GM21360 (cell line): Measurements from ENCODE around the gene AKAP13.
"Not testable (repeated sequence)": the region's sequence is repeated elsewhere in the genome, so short reads cannot be mapped to it uniquely, and the experiment has no call there.

Source experiments
- ATAC-seq: cut with Tn5 transposase; IDR thresholded peaks from one replicate; pipeline ENCODE4 v1.9.1; 2021; ENCODE audit warnings: mild to moderate bottlenecking, moderate library complexity; ENCODE audit not compliant: unreplicated experiment

Gene AKAP13

DNA sequence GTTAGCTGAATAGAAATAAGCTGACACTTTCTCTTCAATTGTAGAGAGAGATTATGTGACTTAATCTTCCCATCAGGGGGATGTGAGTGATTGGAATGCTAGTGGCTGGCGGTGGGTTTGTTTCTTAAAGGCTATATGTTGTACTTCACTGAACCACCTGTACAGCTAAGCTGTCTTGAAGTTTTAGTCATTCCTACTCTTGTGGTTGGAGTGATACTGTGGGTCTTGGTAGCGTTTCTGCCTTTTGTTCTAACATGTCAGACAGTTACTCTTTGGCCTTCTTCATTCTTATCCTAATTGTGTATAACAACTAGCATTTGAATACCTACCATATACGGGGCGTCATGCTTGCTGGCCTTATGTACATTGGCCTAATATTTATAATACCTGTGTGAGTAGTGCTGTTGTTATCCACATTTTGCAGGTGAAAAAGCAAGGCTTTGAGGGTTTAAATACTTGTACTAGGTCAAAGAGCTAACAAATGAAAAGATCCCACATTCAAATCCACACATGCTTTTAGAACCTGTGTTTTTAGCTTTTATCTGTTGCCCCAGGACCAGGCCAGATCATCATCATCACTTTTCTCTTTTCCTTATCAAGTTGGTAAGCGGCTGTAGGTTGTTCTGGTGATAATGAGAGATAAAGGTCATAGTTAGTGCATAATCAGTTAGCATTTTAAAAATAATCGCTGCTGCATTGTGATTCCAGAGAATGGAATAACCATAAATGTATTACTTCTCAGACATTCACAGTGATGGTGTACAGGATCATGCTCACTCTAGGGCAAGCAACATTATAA lies 50.2 kb downstream of the AKAP13 start:
- ATAC-seq: peak; percentile 96

DNA sequence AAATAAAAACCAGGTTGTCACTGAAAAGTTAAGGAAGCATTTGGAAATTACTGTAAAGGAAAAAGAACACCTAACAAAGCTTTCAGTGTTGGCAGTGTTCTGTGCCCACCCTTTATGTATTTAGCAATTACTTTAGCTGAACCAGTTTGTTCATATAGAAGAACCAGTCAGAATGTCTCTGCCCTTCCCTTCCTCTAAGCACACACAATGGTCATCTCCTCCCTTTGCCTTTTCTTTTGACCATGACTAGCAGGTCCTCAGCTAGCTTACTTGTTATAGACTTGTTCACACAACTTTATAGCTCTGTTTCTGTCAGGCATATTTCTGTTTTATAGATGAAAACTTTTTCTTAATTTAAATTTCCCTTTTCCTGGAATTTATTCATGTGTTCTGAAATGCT lies 59.6 kb downstream of the AKAP13 start:
- ATAC-seq: no peak

- ATAC-seq: peak; percentile 53
Observed at GRCh38 chr15:85440451-85440850, 60.0 kb downstream of the AKAP13 start.

GRCh38 chr15:85441854-85442253 lies 61.5 kb downstream of the AKAP13 start:
- not testable (repeated sequence) for ATAC-seq

DNA sequence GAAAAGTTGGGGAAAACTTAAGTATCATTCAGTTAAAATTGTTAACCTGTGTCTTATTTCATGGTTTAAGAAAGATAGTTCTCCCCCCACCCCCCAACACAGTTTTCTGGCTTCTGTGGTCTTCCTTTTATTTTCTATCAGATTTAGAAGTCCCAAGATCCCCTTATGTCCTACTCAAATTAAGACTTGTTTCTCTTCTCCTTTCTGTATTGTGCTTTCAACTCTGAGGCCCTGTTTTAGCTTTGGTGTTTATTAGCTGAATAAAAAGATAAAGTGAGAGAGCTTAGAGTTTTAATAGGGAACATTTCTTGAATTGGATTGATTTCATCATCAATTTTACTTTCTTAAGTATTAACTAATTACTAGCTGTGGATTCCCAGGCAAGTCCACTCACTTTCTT lies 62.6 kb downstream of the AKAP13 start:
- ATAC-seq: peak; percentile 48

GRCh38 chr15:85443593-85444087 lies 63.2 kb downstream of the AKAP13 start:
- peak; percentile 60 for ATAC-seq

DNA sequence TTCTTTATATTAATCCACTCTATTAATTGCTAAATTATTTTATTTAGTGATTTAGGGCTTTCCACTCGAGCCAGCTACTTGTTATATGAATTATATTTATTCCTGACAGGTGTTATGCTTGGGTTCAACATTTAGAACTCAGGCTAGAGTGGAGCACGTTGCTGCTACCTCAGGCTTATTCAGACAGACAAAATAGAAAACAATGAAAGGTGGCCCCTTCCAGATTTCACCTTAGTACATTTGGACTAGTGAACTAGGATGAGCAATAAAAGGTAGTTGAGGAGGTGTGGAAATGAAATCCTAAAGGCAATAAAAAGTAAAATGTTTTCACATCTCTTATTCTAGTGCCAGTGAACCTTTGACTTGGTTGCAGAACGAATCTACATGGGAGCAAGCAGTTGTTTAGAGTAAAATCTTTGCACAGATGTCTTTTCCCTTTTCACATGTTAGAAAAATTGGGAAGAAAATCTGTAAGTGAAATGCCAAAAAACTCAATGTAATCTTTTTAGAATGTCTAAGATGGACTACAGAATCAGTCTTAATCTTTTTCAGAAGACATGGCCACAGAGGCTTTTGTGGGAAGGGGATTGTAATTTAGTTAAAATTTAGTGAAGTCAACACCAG lies 63.8 kb downstream of the AKAP13 start:
- ATAC-seq: no peak

DNA sequence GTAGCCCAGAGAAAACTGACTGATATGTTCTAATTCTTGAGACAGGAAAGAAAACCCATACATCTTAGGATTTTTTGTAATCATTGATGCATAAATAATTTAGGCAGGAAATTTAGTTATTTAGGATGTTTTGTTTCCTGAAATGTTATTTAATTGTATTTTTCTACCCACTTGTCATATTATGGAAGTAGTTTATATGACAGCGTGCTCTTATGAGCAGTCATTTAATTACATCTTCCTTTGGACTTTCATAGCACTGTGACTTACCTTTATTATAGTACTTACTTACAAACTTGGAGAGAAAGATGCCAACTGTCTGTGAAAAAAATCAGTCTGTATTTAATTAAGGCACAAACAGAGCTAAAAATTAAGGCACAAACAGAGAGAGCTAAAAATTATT lies 65.0 kb downstream of the AKAP13 start:
- no peak for ATAC-seq

DNA sequence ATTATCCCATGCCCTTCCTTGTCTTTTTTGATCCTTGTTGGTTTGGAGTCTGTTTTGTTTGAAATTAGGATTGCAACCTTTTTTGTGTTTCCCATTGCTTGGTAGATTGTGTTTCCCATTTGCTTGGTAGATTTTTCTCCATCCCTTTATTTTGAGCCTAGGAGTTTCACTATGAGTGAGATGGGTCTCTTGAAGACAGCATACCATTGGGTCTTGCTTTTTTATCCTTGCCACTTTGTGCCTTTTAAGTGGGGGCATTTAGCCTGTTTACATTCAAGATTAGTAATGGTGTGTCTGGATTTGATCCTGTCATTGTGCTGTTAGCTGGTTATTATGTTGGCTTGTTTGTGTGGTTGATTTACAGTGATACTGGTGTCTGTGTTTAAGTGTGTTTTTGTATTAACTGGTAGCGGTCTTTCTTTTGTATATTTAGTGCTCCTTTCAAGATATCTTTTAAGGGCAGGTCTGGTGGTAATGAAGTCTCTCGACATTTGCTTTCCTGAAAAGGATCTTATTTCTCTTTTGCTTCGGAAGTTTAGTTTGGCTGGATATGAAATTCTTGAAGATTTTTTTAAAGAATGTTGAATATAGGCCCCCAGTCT lies 70.8 kb downstream of the AKAP13 start:
- no peak for ATAC-seq

- ATAC-seq: no peak
Observed at GRCh38 chr15:85452436-85452835, 72.0 kb downstream of the AKAP13 start.

GRCh38 chr15:85453144-85453872 lies 72.9 kb downstream of the AKAP13 start:
- no peak for ATAC-seq

GRCh38 chr15:85454403-85454802 lies 74.0 kb downstream of the AKAP13 start:
- ATAC-seq: no peak

- ATAC-seq: no peak
Observed at GRCh38 chr15:85455891-85456290, 75.5 kb downstream of the AKAP13 start.

- peak; percentile 46 for ATAC-seq
Observed at GRCh38 chr15:85456798-85457197, 76.4 kb downstream of the AKAP13 start.

DNA sequence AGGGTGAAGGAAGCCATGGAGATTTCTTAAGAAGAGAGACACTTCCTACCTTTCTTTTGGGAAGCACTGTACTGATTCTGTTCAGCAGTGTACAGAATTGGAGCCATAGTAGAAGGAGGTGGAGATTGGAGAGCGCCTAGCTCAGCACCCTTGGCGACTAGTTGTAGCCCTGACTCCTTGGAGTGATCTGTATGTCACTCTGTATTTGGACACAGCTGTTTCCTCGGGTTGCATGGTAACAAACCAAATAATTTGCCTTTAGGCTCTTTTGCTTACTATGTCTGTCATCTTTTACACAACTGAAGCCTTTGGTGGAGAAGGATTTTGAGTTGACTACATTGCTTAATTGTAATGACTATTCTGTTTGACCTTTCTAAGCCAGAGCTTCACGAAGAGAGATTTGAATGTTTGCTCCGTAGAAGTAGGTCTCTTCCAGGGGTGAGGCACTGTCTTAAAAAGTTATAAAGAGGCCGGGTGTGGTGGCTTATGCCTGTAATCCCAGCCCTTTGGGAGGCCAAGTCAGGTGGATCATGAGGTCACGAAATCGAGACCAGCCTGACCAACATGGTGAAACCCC lies 77.1 kb downstream of the AKAP13 start:
- ATAC-seq: peak; percentile 50

- ATAC-seq: no peak
Observed at GRCh38 chr15:85458764-85459163, 78.4 kb downstream of the AKAP13 start.

- no peak for ATAC-seq
Observed at GRCh38 chr15:85462029-85462428, 81.6 kb downstream of the AKAP13 start.

DNA sequence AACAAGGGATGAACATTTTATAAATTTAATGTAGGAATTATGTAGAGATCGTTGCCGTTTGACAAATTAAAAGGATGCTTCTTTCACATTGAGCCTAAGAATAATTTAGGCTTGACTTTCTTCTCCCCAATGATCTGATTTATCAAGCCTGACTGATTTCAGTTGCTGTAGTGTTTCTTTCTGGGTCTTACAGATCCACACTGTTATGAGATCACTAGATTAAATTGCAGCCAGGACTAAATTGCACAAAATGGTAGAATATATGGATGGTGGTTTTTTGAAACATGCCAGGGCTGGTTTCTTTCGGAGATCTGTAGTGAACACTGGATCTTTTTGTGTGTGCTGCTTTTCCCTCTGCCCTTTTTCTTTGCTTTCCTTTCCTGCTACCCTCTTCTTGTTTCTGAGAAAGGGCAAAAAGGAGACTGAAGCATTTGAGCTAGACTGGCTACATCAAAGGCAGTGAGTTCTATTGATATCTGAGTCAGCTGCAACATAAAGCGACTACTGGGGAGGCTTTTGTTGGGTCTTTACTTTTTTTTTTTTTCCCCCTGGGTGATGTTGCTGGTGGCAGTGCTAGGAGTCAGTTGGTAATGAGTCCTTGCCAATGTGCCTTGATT lies 83.0 kb downstream of the AKAP13 start:
- ATAC-seq: no peak

DNA sequence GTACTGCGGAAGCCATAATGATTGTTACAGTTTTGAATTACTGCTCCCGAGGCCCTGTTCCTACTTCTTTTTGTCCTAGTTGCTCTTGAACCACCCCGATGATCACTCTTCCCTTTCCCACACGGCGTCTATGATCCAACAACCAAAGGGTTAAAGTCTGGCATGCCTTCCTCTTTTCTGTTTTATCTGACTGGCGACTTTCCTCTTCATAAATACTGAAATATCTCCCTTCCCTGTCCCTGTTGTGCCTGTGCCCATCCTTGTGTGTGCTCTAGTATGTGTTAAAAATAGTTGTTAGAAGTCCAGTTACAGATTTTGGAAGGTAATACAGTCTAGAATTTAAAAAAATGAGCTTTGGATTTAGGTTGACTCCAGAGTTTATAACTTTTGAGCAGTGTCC lies 83.6 kb downstream of the AKAP13 start:
- ATAC-seq: no peak

- ATAC-seq: no peak
Observed at GRCh38 chr15:85464471-85464870, 84.1 kb downstream of the AKAP13 start.
